Brain microvascular endothelial cell (primary cell): Measurements from ENCODE around the gene PRKN.

Experiments used
- DNase-seq: peaks from one replicate; pipeline ENCODE4 v3.0.0-alpha.2; 2020
- H3K27ac ChIP-seq: fragments of 250-450 bp; sonication (Bioruptor Pico); 2 replicates; pipeline ENCODE4 v1.5.1; 2020; ENCODE audit warnings: mild to moderate bottlenecking, moderate library complexity
- H3K27me3 ChIP-seq: fragments of 250-450 bp; sonication (Bioruptor Pico); replicated peaks from 2 replicates; pipeline ENCODE4 v1.5.1; 2020; ENCODE audit warnings: mild to moderate bottlenecking
- H3K36me3 ChIP-seq: fragments of 250-450 bp; sonication (Bioruptor Pico); replicated peaks from 2 replicates; pipeline ENCODE4 v1.5.1; 2020; ENCODE audit warnings: mild to moderate bottlenecking
- H3K4me3 ChIP-seq: 2 replicates; pipeline ENCODE4 v1.5.1; 2011; ENCODE audit warnings: low read depth, mild to moderate bottlenecking, control low read depth, low read length, moderate library complexity
- CTCF ChIP-seq: IDR thresholded peaks from 2 replicates; pipeline ENCODE4 v1.5.1; 2011; ENCODE audit warnings: low read depth, mild to moderate bottlenecking, moderate library complexity, low read length, control low read depth, inconsistent platforms; ENCODE audit errors: missing control alignments
- in situ Hi-C: cut with HindIII; loops from 2 replicates; pipeline ENCODE4 v1.10.0; 2017; ENCODE audit warnings: low sequenced_read_pairs, low pct_ligation_motif_present

PRKN gene

GRCh38 chr6:161596807-161597520 is 1130.6 kb downstream of the PRKN start:
- no peak for DNase-seq
- no peaks in the 10 kb centered on the region for H3K36me3 ChIP-seq
- H3K27ac ChIP-seq, result no peak overlapping the region
- in situ Hi-C loops, result no loop called here
- no peak for TF ChIP-seq CTCF
- H3K4me3 ChIP-seq, result no peak overlapping the region
- no peaks in the 10 kb centered on the region for H3K27me3 ChIP-seq

DNA sequence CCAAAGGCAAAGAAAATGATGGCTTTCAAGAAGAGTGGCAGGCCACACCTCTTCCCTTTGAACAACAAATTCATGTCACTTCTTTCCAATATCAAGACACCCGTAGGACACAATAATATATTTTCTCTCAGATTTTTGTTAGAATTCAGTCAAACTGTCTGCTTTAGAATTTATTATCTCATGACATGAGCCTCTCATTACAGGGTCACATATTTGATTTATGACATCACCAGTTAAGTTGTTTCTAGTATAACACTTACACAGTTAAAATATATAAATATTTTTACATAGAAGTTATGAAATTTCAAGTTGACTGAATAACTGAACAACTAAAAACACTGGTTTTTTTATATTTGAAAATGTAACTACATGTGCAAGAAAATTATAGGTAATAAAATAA is 1133.2 kb downstream of the PRKN start:
- DNase-seq, result no peak
- Histone ChIP-seq H3K27ac (no peak overlapping the region), H3K4me3 (no peak overlapping the region), H3K36me3 (no peaks in the 10 kb centered on the region), H3K27me3 (no peaks in the 10 kb centered on the region)
- in situ Hi-C loops, result no loop called here
- no peak for TF ChIP-seq CTCF

- DNase-seq, result no peak
- no peak for TF ChIP-seq CTCF
- in situ Hi-C loops, result no loop called here
- Histone ChIP-seq H3K27me3 (no peaks in the 10 kb centered on the region), H3K36me3 (no peaks in the 10 kb centered on the region), H3K27ac (no peak overlapping the region), H3K4me3 (no peak overlapping the region)
Measured at GRCh38 chr6:161590961-161591627, 1136.5 kb downstream of the PRKN start.

DNA sequence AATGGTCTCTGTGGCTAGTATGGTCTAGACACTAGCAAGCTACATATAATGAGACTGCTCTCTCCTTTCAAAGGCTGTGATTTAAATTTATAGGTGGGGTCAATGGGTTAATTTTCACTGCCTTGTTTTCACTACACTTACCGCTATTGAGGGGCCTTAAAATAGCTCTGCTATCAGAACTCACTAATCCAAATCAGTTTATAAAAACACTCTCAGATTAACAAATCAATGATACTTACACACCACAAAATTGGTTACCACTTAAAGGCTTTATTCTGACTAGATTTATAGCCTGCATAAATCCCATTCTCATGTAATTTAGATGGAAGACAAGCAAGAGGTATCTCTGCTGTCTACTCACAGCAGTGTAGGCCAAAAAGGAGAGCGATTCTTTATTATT is 1140.7 kb downstream of the PRKN start:
- no peaks in the 10 kb centered on the region for H3K36me3 ChIP-seq
- in situ Hi-C loops, result no loop called here
- TF ChIP-seq CTCF, result no peak

DNA sequence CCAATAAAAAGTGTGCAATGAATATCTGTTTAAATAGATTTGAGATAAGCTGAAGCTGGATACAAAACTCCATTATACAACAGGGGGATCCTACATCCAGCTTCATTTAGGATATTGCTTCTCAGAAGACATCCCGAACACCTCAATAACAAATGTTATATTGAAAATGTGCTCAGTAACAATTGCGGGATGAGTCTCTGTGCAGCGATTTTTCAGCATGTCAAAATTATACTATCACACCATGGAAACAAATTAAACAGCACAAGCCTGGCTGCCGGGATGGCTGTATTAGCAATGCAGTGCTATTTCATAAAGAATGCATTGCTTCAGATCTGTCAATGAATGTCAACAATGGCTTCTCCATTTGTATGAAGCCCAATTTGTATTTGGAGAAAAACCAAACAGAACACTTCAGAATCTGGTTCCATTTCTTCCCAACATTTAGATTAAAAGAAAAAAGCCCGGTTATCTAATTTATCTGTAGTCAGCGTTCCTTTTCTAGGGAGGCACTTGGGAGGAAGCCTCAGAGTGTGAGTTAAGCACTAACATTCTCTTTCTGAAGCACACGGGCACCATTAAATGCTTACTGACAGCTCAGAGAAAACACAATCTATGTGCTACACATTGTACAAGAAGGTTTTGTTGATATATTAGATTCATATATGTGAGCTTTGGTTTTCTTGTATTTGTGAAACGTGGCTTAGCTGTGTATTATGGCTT is 1142.8 kb downstream of the PRKN start:
- Histone ChIP-seq H3K27ac (no peak overlapping the region), H3K36me3 (no peaks in the 10 kb centered on the region), H3K4me3 (no peak overlapping the region), H3K27me3 (no peaks in the 10 kb centered on the region)
- in situ Hi-C loops, result no loop called here
- no peak for DNase-seq
- TF ChIP-seq CTCF, result no peak

More for the DNA sequence above, 1140.7 kb downstream of the PRKN start:
- DNase-seq, result no peak
- H3K27ac ChIP-seq, result no peak overlapping the region
- no peak overlapping the region for H3K4me3 ChIP-seq
- H3K27me3 ChIP-seq, result no peaks in the 10 kb centered on the region
